A673 (cell line): ENCODE data around the gene CTXN3.

Experiments
- CTCF ChIP-seq: fragments of 300-800, 200-600 bp; sonication (generic); conservative IDR thresholded peaks from 2 replicates; pipeline ENCODE4 v1.5.1; 2017; ENCODE audit warnings: low read depth, mild to moderate bottlenecking, antibody characterized with exemption, low read length, moderate library complexity, mixed read lengths
- EZH2 ChIP-seq: fragments of 200-600 bp; sonication (generic); IDR thresholded peaks from 2 replicates; pipeline ENCODE4 v1.6.1; 2017; ENCODE audit warnings: borderline replicate concordance, low read depth, mild to moderate bottlenecking, mixed read lengths, antibody characterized with exemption, low read length; ENCODE audit not compliant: poor library complexity, severe bottlenecking

- no peak for TF ChIP-seq CTCF
- no peak for TF ChIP-seq EZH2
These were observed 45.7 kb upstream of the CTXN3 start for GRCh38 chr5:127602896-127603844.
